ENCODE data around the gene ATP6V0D1.

The ATP6V0D1 gene

DNA sequence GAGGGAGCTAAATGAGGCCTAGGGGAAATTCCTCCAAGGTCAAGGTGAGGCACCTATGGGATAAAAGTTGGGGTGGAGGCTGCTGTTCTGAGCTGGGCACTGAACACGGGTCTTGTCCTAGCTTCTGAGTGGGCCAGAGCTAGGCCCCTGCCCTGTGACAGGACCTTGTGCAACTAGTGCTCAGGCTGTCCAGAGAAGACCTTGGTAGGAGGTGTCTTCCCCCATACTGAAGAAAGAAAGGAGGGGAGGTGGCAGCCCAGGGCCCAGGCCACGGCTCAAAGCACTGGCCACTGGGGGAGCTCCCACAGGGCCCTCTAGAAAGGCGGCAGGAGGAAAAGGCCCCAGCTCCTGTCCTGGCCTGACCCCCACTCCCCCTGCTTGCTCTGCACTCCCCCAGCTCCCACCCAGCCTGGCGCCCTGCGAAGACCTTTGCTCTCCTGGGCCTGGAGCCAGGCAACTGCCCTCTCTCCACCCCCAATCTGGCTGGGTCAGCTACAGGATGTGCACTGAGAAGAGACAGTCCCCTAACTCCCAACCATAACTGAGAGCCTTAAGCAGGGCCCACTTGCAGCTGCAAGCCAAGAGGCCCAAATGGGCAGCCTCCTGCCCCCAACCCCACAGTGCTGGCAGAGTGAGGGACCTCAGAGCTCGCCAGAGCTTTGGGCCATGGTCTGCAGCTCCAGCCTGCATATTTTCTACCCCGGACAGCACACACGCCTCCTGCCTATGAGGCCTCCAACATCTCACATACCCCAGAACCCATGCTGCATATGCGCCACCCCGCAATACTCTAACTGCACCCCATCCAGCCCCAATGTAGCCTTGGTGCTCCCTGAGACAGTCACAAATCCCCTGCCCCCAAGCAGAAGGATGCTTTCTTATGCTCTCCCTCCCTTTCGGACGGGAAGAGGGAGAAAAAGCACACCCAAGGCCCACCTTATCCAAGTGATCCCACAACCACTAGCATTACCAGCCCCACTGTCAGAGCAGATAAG, 34.7 kb downstream of the ATP6V0D1 start:
- no peak overlapping the region for H3K4me3 ChIP-seq (ENCODE audit: low read depth, low read length)
- POLR2A ChIA-PET: no interaction called here
- no peak for DNase-seq (ENCODE audit: low read depth, low spot score)
- TF ChIP-seq, protein P1, sequence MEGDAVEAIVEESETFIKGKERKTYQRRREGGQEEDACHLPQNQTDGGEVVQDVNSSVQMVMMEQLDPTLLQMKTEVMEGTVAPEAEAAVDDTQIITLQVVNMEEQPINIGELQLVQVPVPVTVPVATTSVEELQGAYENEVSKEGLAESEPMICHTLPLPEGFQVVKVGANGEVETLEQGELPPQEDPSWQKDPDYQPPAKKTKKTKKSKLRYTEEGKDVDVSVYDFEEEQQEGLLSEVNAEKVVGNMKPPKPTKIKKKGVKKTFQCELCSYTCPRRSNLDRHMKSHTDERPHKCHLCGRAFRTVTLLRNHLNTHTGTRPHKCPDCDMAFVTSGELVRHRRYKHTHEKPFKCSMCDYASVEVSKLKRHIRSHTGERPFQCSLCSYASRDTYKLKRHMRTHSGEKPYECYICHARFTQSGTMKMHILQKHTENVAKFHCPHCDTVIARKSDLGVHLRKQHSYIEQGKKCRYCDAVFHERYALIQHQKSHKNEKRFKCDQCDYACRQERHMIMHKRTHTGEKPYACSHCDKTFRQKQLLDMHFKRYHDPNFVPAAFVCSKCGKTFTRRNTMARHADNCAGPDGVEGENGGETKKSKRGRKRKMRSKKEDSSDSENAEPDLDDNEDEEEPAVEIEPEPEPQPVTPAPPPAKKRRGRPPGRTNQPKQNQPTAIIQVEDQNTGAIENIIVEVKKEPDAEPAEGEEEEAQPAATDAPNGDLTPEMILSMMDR (IDR thresholded peaks at IDR 0.05; ENCODE audit: insufficient read depth, low read length, missing control alignments): no peak
- CTCF ChIA-PET: interaction anchor here (0.6 to 8.9 kb wide), 15 partner anchors 8 to 197 kb away, joined by 3 to 75 read pairs (median 5); partner anchors contain the start of gene ZDHHC1

DNA sequence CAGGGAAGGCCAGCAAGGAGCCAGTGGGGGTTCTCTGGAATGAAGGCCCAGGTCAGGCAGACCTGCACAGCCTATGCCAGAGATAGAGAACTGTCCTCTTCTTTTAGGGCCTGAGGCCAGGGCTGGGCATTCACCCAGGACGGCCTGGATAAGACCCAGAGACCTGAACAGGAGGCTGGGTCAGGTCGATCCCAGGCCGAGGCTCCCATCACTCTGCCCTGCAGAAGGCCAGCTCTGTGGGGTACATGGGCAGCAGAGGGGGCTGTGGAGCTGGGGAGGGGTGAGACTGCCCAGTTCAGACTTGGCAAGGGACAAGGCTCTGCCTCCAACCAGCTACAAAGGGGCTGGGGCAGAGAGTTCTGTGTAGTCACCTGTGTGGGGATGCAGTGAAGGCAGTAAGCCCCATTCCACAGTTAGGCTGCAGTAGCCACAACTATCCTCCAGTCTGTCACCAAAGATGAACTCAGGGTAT, 35.5 kb downstream of the ATP6V0D1 start:
- POLR2A ChIA-PET: no interaction called here
- TF ChIP-seq, protein P1 (IDR thresholded peaks at IDR 0.05; ENCODE audit: insufficient read depth, low read length, missing control alignments): no peak
- DNase-seq (ENCODE audit: low read depth, low spot score): no peak
- H3K4me3 ChIP-seq (ENCODE audit: low read depth, low read length): no peak overlapping the region
- CTCF ChIA-PET: interaction anchor here (0.6 to 8.9 kb wide), 13 partner anchors 11 to 157 kb away, joined by 3 to 75 read pairs (median 3); partner anchors contain the start of gene ZDHHC1

DNA sequence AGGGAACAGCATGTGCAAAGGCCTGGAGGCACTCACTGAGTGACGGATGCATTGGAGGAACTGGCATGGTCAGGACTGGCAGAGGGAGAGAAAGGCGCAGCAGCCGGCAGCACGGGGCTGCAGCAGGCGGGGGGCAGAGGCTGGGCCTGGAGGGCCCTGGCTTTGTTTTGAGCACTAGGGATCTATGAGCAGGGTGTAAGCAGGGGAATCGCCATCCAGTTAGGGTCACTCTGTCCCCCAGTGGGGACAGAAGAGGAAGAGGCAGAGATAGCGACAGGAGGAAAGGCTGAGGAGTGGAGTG, 35.9 kb downstream of the ATP6V0D1 start:
- ChIA-PET POLR2A (no interaction called here), CTCF (interaction anchor here (0.6 to 8.9 kb wide), 9 partner anchors 9 to 157 kb away, joined by 3 to 75 read pairs (median 3); no protein-coding TSS in a partner anchor)
- no peak for DNase-seq (ENCODE audit: low read depth, low spot score)
- TF ChIP-seq, protein P1 (IDR thresholded peaks at IDR 0.05; ENCODE audit: insufficient read depth, low read length, missing control alignments): no peak
- H3K4me3 ChIP-seq (ENCODE audit: low read depth, low read length): no peak overlapping the region

DNA sequence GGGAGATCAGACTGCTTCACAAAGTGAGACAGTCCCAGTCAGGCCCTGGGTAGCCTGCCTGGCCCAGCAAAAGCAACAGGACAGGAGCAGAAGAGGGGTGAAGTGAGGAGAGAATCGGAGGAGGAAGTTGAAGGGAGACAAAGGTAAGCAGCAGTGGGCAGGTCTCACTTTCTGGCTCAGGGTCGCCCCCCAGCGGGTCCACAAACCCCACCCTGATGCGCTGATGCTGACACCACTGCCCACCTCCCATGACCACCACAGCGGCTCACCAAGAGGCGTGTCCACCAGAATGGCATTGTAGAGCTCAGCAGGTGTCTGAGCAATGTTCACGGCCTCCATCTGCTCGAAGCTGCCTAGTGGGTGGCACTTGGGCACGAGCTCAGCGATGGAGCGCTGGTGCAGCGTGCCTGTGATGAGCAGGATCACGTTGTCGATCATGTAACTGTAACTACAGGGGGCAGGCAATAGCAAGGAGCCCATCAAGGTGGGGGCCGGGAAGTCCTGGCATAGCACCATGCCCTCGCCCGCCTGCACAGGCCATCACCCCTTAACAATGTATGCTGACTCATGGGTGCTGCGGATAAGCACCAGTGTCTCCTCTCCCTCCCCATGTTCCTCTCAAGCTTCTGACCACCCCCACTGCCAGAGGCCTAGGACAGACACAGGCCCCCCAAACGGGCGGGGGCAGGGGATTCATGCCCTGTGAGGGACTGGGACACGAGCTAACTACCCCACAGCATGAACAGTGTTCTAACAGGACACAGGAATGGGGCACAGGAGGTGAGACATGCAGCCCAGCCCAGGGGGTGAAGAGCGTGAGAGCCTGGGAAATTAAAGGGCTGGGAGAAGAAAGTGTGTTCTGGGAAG, 36.5 kb downstream of the ATP6V0D1 start:
- H3K4me3 ChIP-seq (ENCODE audit: low read depth, low read length): no peak overlapping the region
- ChIA-PET POLR2A (no interaction called here), CTCF (interaction anchor here (0.7 to 8.9 kb wide), 10 partner anchors 10 to 159 kb away, joined by 3 to 75 read pairs (median 3); partner anchors contain the start of genes HSD11B2 and ZDHHC1)
- TF ChIP-seq, protein P1 (IDR thresholded peaks at IDR 0.05; ENCODE audit: insufficient read depth, low read length, missing control alignments): no peak
- DNase-seq (ENCODE audit: low read depth, low spot score): no peak

DNA sequence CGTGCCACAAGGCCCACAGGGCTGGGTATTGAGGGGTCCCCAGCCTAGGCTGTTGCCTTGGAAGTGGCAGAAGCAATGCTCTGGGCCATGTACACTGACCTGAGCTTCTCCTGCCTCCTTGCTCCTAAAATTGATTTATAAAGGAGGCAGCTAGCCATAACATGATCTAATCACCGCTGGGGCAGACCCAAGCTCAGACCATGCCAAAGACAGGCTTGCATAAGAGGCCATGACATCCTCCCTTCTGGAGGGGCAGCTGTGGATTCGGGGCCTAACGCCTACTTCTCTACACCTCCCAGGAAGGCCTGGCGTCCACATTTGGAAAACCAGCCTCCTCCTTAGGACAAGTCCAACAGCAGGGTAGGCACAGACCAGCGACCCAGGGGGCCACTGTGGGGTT, 37.7 kb downstream of the ATP6V0D1 start:
- ChIA-PET POLR2A (interaction anchor here (1.4 kb wide), 1 partner anchor 13 kb away, joined by 3 read pairs; no protein-coding TSS in a partner anchor), CTCF (interaction anchor here (0.9 to 8.9 kb wide), 6 partner anchors 9 to 36 kb away, joined by 3 to 75 read pairs (median 6); partner anchors contain the start of gene ZDHHC1)
- no peak overlapping the region for H3K4me3 ChIP-seq (ENCODE audit: low read depth, low read length)
- TF ChIP-seq, protein P1 (IDR thresholded peaks at IDR 0.05; ENCODE audit: insufficient read depth, low read length, missing control alignments): no peak
- DNase-seq (ENCODE audit: low read depth, low spot score): no peak

All from AG04449 (cell line).